Uterus (tissue), 2 donors: ENCODE results near the gene PAK1.

Experiments
- POLR2A ChIP-seq, 2 donors: fragments of 450-650 bp; IDR thresholded peaks; one replicate each; pipeline ENCODE4 v1.6.1; 2016; ENCODE audit warnings: antibody characterized with exemption in 2 of 2, mild to moderate bottlenecking in 1 of 2, moderate library complexity in 1 of 2
- TF ChIP-seq, protein P1 (sequence below), 4 experiments: fragments of 200-600 bp in 2 of 4; fragments of 450-650 bp in 2 of 4; sonication (generic) in 2 of 4; IDR thresholded peaks; one replicate each; pipeline ENCODE4 v1.5.1; 2016 to 2019; ENCODE audit warnings: antibody characterized with exemption in 4 of 4, mild to moderate bottlenecking in 2 of 4, moderate library complexity in 1 of 4

DNA sequence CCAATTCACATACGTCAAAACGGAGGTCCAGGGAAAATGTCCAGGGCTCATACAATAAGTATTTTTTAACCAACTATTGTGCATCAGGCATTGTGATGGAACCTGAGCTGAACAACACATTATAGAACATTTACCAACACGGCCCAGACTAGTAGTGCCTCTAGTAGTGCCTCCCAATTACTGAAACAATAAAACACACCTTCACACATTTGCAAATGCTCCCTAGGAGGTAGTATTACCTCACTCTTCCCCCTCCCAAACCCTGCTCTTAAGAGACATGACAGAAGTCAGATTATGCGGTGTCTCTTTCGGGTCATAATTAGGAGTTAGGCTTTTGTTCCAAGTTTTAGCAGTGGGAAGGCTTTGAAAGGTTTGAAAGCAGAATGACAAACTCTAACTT is 61.1 kb downstream of the PAK1 start:
- TF ChIP-seq, protein P1, sequence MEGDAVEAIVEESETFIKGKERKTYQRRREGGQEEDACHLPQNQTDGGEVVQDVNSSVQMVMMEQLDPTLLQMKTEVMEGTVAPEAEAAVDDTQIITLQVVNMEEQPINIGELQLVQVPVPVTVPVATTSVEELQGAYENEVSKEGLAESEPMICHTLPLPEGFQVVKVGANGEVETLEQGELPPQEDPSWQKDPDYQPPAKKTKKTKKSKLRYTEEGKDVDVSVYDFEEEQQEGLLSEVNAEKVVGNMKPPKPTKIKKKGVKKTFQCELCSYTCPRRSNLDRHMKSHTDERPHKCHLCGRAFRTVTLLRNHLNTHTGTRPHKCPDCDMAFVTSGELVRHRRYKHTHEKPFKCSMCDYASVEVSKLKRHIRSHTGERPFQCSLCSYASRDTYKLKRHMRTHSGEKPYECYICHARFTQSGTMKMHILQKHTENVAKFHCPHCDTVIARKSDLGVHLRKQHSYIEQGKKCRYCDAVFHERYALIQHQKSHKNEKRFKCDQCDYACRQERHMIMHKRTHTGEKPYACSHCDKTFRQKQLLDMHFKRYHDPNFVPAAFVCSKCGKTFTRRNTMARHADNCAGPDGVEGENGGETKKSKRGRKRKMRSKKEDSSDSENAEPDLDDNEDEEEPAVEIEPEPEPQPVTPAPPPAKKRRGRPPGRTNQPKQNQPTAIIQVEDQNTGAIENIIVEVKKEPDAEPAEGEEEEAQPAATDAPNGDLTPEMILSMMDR (IDR thresholded peaks at IDR 0.05), result no peak
- no peak for TF ChIP-seq POLR2A (IDR thresholded peaks at IDR 0.05)
